ENCODE measurements around the gene C5orf52.

- no peak for TF ChIP-seq CTCF (IDR thresholded peaks at IDR 0.05; ENCODE audit: low read depth, low read length, missing input control)
- TF ChIP-seq ZBTB33 (IDR thresholded peaks at IDR 0.05), result no peak
- TF ChIP-seq MAX (IDR thresholded peaks at IDR 0.05), result no peak
Observed at GRCh38 chr5:157682257-157682656, 10.9 kb downstream of the C5orf52 start.

Measured in liver (tissue), 2 donors.